Cerebellar nuclear complex (tissue), 1 donor: ENCODE measurements around the gene FRK.
"Not testable (repeated sequence)": the region's sequence is repeated elsewhere in the genome, so short reads cannot be mapped to it uniquely, and the experiment has no call there.

Experiments
- DNase-seq, 2 experiments: peaks; one replicate each; lab custom pipeline; 2025; lab: John Stamatoyannopoulos, UW

FRK gene

GRCh38 chr6:116074732-116075390 lies 14.2 kb upstream of the FRK start:
- DNase-seq = no peak

DNA sequence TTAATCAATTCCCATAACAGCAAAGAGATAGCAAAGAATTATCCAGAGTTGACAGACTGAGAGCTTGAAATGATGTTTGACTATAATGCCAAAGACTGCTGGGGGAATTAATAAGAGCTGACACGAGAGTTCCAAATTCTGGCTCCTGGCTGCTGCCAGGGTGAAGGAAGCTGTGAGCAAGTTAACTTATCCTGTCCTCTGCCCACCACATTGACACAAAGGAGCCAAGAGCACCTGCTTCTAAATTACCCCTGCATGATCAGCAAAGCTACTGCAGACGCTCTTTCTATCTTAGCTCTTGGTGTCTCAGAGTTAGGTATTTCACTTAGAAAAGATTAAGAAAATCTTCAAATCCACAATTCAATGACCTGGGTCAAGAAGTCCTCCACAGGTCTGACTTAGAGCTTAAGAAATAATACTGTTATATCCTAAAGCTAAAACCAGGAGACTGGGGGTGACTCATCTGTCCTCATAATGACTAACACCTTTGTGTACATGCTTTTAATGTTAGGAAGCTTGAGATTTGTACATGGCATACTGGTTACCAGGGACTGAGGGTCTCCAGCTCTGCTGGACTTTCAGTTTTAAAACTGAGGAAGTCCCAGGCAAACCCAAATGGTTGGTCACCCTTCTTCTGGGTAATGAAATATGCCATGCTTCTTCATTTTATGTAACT lies 13.2 kb upstream of the FRK start:
- no peak for DNase-seq

DNA sequence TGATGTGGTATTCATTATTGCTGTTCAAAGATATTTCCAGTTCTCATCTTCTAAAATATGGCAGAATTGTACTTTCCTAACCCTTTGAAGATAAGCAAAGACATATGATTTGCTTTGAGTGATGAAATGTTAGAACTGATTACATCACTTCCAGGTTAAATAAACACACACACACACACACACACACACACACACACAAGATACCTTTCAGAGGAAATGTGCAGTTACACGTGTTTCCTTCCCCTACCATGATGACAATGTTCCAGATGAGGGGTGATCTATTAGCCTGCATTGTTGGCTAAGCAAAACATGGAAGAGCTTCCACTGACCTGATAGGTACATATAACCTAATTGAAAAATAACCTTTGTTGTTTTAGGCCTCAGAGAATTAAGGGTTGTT lies 11.7 kb upstream of the FRK start:
- DNase-seq = no peak

GRCh38 chr6:116070616-116071389 lies 10.1 kb upstream of the FRK start:
- no peak for DNase-seq

DNA sequence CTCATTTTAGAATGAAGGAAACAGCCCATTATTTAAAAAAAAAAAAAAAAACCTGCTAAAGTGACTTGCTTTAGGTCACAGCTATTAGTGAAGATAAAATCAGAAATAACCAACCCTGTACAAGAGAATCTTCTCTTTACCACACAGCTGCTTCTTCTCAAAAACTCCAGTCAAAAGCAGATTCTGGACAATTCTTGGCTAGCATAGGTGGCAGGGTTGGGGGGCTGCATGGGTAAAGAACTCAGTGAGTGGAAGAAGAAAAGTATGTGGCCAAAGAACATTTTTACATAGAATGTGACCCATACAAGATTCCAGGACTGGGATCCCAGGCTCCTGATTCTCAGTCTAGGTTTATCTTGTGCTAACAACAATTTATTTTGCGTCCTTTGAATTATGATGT lies 9.4 kb upstream of the FRK start:
- DNase-seq = no peak

GRCh38 chr6:116066789-116067188 lies 6.1 kb upstream of the FRK start:
- DNase-seq = no peak

DNA sequence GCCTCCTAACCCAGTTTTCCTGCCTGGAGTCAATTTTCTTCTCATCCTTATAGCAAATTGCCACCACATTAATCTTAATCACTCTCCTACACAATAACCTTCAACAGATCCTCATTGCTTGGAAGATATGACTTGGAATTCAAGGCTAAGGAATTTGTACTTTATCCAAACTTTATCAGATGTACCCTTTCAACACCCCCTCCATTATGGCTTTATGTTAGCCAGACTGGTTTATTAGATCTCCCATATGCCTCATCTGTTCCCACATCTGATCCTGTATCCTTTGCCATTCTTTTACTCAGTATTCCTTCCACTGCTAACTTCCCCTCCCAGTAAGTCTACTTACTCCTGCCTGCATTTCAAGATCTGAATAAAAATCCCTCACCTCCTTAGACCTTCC lies 4.0 kb upstream of the FRK start:
- no peak for DNase-seq

DNA sequence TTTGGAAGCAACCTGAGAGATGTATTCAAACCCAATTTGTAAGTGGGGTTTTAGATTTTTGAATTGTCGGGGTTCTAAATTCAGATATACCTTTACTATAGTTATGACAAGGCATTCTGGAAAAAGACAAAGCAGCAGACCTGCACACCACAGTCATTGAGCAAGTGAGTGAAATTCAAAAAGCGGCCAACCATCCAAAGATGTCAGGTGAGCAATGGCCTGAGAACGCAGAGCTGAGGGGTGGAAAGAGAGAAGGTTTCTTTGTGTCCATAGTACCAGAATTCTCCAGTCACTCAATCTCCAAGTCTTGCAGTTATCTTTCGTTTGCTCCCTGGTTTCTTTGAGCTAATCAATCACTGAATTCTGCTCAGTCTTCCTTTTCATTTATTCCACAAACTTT lies 1.8 kb upstream of the FRK start:
- DNase-seq = no peak

- DNase-seq = no peak
Measured at GRCh38 chr6:116059713-116060571, 749 bp downstream of the FRK start.

DNA sequence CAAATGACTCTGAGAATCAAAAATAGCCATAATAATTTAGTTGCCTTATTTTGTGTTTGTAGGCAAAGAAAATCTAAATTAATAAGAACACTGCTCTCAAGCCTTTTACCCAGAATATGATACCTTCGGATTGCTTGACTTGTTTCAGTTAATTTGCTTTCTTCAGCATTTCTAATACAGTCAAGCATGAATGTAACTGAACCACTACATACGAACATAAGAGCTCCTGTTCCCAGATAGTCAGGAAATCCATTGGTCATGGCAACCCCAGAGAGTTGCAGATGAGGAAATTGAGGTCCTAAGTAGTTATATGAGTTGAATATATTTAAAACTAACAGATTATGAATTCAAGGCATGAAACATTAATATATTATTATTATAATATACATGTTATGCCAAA lies 2.9 kb downstream of the FRK start:
- DNase-seq = no peak

GRCh38 chr6:116055513-116055912 lies 5.2 kb downstream of the FRK start:
- DNase-seq = no peak

GRCh38 chr6:116051244-116051643 lies 9.4 kb downstream of the FRK start:
- DNase-seq = no peak

DNA sequence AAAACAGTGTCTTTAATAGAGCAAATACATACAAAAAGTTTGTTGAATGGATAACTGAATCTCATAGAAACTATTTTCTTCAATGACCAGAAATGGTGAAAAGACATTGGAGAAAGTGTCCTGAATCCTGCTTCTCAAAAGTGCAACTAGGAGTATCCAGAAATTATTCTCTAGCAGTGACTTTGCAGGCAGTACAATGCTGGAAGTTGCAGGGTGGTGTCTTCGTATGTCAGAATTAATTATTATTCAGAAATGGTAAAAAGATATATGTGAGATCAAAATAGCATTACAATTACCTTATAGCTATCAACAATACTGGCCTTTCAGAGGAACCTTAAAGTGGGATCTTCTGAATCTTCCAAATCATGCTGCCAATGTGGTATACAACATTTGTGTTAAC lies 10.0 kb downstream of the FRK start:
- DNase-seq = no peak

DNA sequence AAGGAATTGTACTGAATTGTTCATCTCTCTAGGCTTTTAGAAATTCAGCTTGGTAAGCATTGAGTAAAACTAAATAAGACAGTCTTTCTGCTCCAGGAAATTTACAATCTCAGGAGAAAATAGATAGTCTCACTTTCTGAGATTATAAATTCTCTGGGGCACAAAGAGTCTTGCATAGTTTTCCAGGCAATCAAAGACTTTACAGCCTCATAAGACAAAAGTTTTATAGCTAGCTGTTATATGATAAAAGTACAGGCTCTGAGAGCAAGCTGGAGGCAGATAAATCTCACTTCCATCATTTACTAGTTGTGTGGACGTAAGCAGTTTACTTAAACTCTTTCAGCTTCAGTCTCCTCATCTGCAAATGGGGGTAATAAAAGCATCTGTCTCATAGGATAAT lies 11.4 kb downstream of the FRK start:
- DNase-seq = no peak

GRCh38 chr6:116047173-116047933 lies 13.3 kb downstream of the FRK start:
- DNase-seq = no peak

DNA sequence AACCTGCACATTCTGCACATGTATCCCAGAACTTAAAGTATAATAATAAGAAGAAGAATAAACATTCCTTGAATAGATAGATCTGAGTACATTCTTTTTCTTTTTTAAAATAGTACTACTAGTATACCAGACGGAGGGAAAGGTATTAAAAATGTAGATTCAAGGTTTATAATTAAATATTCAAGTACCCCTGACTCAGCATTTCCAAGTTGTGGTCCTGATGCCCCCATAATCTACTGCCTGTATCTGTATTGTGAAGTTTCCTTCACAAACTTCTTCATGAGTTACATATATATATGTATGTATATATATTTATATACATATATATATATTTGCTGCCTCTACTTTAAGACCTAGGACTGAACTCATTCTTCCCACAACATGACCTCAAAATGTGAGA lies 14.0 kb downstream of the FRK start:
- DNase-seq = no peak

- DNase-seq = not testable (repeated sequence)
Measured at GRCh38 chr6:116046272-116046671, 14.4 kb downstream of the FRK start.

GRCh38 chr6:116041934-116042333 lies 18.8 kb downstream of the FRK start:
- DNase-seq = no peak

DNA sequence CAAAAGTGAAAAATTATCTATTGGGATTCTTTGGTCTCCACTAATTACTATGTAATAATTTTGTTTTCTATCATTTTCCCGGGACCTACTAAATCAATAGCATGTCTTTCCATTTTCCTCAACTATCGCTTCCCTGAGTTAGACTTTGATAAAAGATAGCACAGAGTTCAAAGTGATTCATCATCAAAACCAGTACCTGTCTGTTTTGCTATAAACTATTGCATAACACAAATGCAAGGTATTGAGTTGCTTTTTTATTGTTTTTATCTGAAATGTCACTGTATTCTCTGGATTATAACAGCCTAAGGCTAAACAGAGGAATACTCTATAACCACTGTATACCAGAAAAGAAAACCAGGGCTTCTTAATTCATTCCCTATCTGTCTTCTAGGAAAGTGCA lies 19.7 kb downstream of the FRK start:
- no peak for DNase-seq

DNA sequence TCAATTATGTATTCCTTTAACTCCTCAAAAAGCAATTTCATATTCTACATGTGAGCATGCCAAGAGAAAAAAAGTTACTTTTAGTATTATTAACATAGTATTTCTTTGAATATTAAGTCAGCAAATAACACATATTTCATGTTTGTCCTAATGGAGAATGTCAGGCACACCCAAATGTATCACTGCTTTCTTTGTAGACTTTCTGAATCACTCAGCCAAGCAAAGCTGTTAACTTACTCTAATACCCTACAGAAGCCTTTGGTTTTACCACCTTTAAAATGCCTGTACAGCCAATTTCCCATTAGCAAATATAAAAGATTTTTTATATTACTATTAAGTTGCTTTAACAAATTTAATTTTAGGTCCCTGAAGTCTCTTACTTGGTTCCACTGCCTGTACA lies 23.8 kb downstream of the FRK start:
- no peak for DNase-seq

- no peak for DNase-seq
Measured at GRCh38 chr6:116036075-116036773, 24.5 kb downstream of the FRK start.
